ENCODE results near the gene MAGED2.

DNA sequence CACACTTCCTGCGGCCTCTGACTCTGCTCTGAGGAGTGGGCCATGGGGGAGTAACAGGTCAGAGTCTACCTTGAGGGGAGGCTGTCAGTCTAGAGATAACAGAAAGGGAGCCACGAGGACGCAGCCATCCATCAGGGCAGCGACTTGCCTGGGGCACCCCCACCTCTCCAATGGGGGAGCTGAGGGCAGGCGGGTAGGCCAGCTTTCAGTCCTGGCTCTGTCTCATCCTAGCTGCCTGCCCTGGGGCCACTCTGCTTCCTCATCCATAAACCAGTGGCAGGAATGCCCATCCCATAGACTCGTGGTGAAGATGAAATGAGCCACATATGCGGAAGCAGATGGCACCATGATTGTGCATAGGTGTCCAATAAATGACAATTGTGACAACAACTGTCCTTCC lies 13.2 kb downstream of the MAGED2 start:
- TF ChIP-seq, protein P1, sequence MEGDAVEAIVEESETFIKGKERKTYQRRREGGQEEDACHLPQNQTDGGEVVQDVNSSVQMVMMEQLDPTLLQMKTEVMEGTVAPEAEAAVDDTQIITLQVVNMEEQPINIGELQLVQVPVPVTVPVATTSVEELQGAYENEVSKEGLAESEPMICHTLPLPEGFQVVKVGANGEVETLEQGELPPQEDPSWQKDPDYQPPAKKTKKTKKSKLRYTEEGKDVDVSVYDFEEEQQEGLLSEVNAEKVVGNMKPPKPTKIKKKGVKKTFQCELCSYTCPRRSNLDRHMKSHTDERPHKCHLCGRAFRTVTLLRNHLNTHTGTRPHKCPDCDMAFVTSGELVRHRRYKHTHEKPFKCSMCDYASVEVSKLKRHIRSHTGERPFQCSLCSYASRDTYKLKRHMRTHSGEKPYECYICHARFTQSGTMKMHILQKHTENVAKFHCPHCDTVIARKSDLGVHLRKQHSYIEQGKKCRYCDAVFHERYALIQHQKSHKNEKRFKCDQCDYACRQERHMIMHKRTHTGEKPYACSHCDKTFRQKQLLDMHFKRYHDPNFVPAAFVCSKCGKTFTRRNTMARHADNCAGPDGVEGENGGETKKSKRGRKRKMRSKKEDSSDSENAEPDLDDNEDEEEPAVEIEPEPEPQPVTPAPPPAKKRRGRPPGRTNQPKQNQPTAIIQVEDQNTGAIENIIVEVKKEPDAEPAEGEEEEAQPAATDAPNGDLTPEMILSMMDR (IDR thresholded peaks at IDR 0.05) = no peak
- TF ChIP-seq POLR2A (IDR thresholded peaks at IDR 0.05) (no peak), EP300 (IDR thresholded peaks at IDR 0.05) (no peak)
